GM23338 (cell line): ENCODE data around the gene CCR7. TPM values are rescaled to one million over a fixed set of nuclear protein-coding genes. Genes with fewer than 3 reads are reported as not detected.

Experiments used
- ATAC-seq: fragments of 200-7000 bp; cut with Tn5 transposase; 3 replicates; pipeline ENCODE4 v1.9.1; 2020
- DNase-seq: peaks from one replicate; pipeline ENCODE4 v3.0.0-alpha.2; 2015; ENCODE audit warnings: low spot score
- H2AFZ ChIP-seq: fragments of 200-600 bp; sonication (generic); 2 replicates; pipeline ENCODE4 v1.8.0; 2016; ENCODE audit warnings: antibody characterized with exemption, mild to moderate bottlenecking, moderate library complexity
- H3F3A ChIP-seq: fragments of 200-600 bp; sonication (generic); replicated peaks from 2 replicates; pipeline ENCODE4 v1.8.0; 2017; ENCODE audit warnings: antibody characterized with exemption, mixed run types, low read depth
- H3K27ac ChIP-seq: fragments of 200-600 bp; sonication (generic); 2 replicates; pipeline ENCODE4 v1.6.1; 2016; ENCODE audit warnings: low read depth
- H3K27me3 ChIP-seq: fragments of 200-600 bp; sonication (generic); 2 replicates; pipeline ENCODE4 v1.8.0; 2016; ENCODE audit warnings: mild to moderate bottlenecking, mixed run types, moderate library complexity; ENCODE audit not compliant: insufficient read depth
- H3K36me3 ChIP-seq: fragments of 200-600 bp; sonication (generic); 2 replicates; pipeline ENCODE4 v1.8.0; 2016; ENCODE audit warnings: mild to moderate bottlenecking; ENCODE audit not compliant: insufficient read depth
- H3K4me1 ChIP-seq: fragments of 200-600 bp; sonication (generic); 2 replicates; pipeline ENCODE4 v1.8.0; 2016; ENCODE audit warnings: mild to moderate bottlenecking, moderate library complexity; ENCODE audit not compliant: insufficient read depth
- H3K4me2 ChIP-seq: fragments of 200-600 bp; sonication (generic); 2 replicates; pipeline ENCODE4 v1.7.1; 2017; ENCODE audit warnings: mixed run types
- H3K4me3 ChIP-seq: fragments of 200-600 bp; sonication (generic); 2 replicates; pipeline ENCODE4 v1.6.1; 2016; ENCODE audit warnings: mixed run types
- H3K79me2 ChIP-seq: fragments of 200-600 bp; sonication (generic); replicated peaks from 2 replicates; pipeline ENCODE4 v1.8.0; 2017; ENCODE audit warnings: mild to moderate bottlenecking; ENCODE audit not compliant: insufficient read depth
- H3K9me2 ChIP-seq: fragments of 200-600 bp; sonication (generic); 2 replicates; pipeline ENCODE4 v1.8.0; 2017; ENCODE audit not compliant: insufficient read depth
- H4K20me1 ChIP-seq: fragments of 200-600 bp; sonication (generic); replicated peaks from 2 replicates; pipeline ENCODE4 v1.8.0; 2017; ENCODE audit warnings: mild to moderate bottlenecking; ENCODE audit not compliant: insufficient read depth
- H3K27ac Mint-ChIP-seq: 2 replicates; pipeline ENCODE4 v1.8.0; 2020; ENCODE audit warnings: inconsistent platforms, mild to moderate bottlenecking, moderate library complexity, mixed read lengths
- H3K27me3 Mint-ChIP-seq: 3 replicates; pipeline ENCODE4 v1.8.0; 2022; ENCODE audit warnings: low read depth, mild to moderate bottlenecking, moderate library complexity, mixed read lengths, inconsistent platforms; ENCODE audit not compliant: insufficient read depth, poor library complexity
- H3K36me3 Mint-ChIP-seq: 3 replicates; pipeline ENCODE4 v1.8.0; 2021; ENCODE audit warnings: low read depth, mild to moderate bottlenecking, inconsistent platforms, moderate library complexity, mixed read lengths
- H3K4me1 Mint-ChIP-seq: 3 replicates; pipeline ENCODE4 v1.8.0; 2020; ENCODE audit warnings: mild to moderate bottlenecking, inconsistent platforms, mixed read lengths
- H3K4me3 Mint-ChIP-seq: 3 replicates; pipeline ENCODE4 v1.8.0; 2021; ENCODE audit warnings: moderate library complexity, mild to moderate bottlenecking, inconsistent platforms, mixed read lengths
- H3K9me3 Mint-ChIP-seq: 3 replicates; pipeline ENCODE4 v1.8.0; 2020; ENCODE audit warnings: moderate library complexity, mild to moderate bottlenecking, inconsistent platforms, mixed read lengths
- CTCF ChIP-seq, 2 experiments: fragments of 200-600 bp in 1 of 2; sonication (generic) in 1 of 2; conservative IDR thresholded peaks; 2 replicates each; pipeline versions ENCODE4 v1.5.1 to v1.6.1; 2016 to 2017; ENCODE audit warnings: antibody characterized with exemption in 2 of 2, low read depth in 2 of 2, mild to moderate bottlenecking in 2 of 2, moderate library complexity in 1 of 2
- NANOG ChIP-seq: IDR thresholded peaks from 2 replicates; pipeline ENCODE4 v1.6.1; 2016; ENCODE audit warnings: antibody characterized with exemption, borderline replicate concordance
- REST ChIP-seq: IDR thresholded peaks from one replicate; pipeline ENCODE4 v1.6.1; 2018; ENCODE audit warnings: antibody characterized with exemption; ENCODE audit not compliant: unreplicated experiment
- STAT1 ChIP-seq: IDR thresholded peaks from one replicate; pipeline ENCODE4 v1.6.1; 2016; ENCODE audit warnings: antibody characterized with exemption; ENCODE audit not compliant: unreplicated experiment
- ZNF331 ChIP-seq: fragments of 250-450 bp; sonication (Bioruptor Pico); IDR thresholded peaks from 2 replicates; pipeline ENCODE4 v1.5.0; 2020; ENCODE audit warnings: low read depth, mild to moderate bottlenecking, moderate library complexity
- ZNF462 ChIP-seq: fragments of 250-450 bp; sonication (Bioruptor Pico); IDR thresholded peaks from 2 replicates; pipeline ENCODE4 v1.5.0; 2020; ENCODE audit warnings: mild to moderate bottlenecking, moderate library complexity
- polyA plus RNA-seq: library from polyadenylated mRNA; unstranded; fragments of >200 nt; fragmentation: Nextera tagmentation; extraction: Ambion mirVana; gene quantifications from 2 replicates; pipeline ENCODE4 v1.2.1, GENCODE V29; 2016
- total RNA-seq: library from RNA; depleted of rRNA; stranded (reverse); fragments of >200 nt; shearing (Covaris generic); gene quantifications from 2 replicates; pipeline ENCODE4 v1.2.3, GENCODE V29; 2014

CCR7 gene
- total and polyA plus RNA-seq, 2 experiments from 2014 or later, result 0.37 to 0.59 TPM

- ATAC-seq (no peak), DNase-seq (no peak)
- Histone ChIP-seq H3K27me3 (no peaks in the 10 kb centered on the region), H3K4me1 (peaks cover 7% of the 10 kb centered on the region), H3K36me3 (no peaks in the 10 kb centered on the region), H3K4me3 (no peak overlapping the region), H3K9me2 (no peaks in the 10 kb centered on the region), H3K79me2 (no peaks in the 10 kb centered on the region), H3K4me2 (no peak overlapping the region), H2AFZ (no peak overlapping the region), H3F3A (no peaks in the 10 kb centered on the region), H3K27ac (no peak overlapping the region), H4K20me1 (no peaks in the 10 kb centered on the region)
- Mint-ChIP-seq H3K4me3 (no peak overlapping the region), H3K4me1 (peaks cover 17% of the 10 kb centered on the region), H3K27ac (no peak overlapping the region), H3K27me3 (no peaks in the 10 kb centered on the region), H3K36me3 (no peaks in the 10 kb centered on the region), H3K9me3 (no peaks in the 10 kb centered on the region; the same call in 2 of the 3 replicates)
- TF ChIP-seq CTCF (conservative IDR thresholded peaks at IDR 0.05; ENCODE audit: low read depth in 2 of 2) (no peak), ZNF331 (CRISPR knock-in tag) (no peak)
These were observed 40.0 kb upstream of the CCR7 start for GRCh38 chr17:40605306-40605705.

GRCh38 chr17:40604327-40605080 is 39.2 kb upstream of the CCR7 start:
- Histone ChIP-seq H3K27ac (no peak overlapping the region), H3K27me3 (no peaks in the 10 kb centered on the region), H3K4me3 (no peak overlapping the region), H3K79me2 (no peaks in the 10 kb centered on the region), H3K9me2 (no peaks in the 10 kb centered on the region), H3K36me3 (no peaks in the 10 kb centered on the region), H3F3A (no peaks in the 10 kb centered on the region), H4K20me1 (no peaks in the 10 kb centered on the region), H3K4me2 (no peak overlapping the region), H3K4me1 (peaks cover 7% of the 10 kb centered on the region), H2AFZ (no peak overlapping the region)
- Mint-ChIP-seq H3K9me3 (no peaks in the 10 kb centered on the region; the same call in 2 of the 3 replicates), H3K36me3 (no peaks in the 10 kb centered on the region), H3K4me3 (no peak overlapping the region), H3K4me1 (peaks cover 17% of the 10 kb centered on the region), H3K27me3 (no peaks in the 10 kb centered on the region), H3K27ac (no peak overlapping the region)
- ATAC-seq (no peak), DNase-seq (no peak)
- TF ChIP-seq NANOG, result no peak
- no peak for TF ChIP-seq CTCF (conservative IDR thresholded peaks at IDR 0.05; ENCODE audit: low read depth in 2 of 2)
- no peak for TF ChIP-seq ZNF462 (CRISPR knock-in tag)
- no peak for TF ChIP-seq ZNF331 (CRISPR knock-in tag)
- TF ChIP-seq STAT1, result no peak
- TF ChIP-seq REST, result no peak
